ENCODE measurements around the gene TTC27.

DNA sequence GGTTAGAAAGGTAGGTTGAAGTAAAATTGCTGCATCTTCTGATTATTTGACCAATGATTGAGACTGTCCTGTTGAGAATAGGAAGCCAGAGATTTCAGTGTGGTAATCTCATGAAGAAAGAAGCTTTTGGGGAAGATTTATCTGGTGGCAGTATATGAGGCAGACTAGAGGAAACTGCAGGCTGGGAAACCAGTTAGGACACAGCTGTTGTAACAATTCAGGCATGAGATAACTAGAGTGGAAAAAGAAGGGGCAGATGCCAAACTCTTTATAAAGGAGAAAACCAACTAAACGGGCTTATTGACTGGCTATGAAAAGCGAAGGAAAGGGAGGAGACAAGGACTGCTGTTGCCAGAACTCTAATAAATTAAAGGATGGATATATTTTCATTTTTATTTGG lies 155.6 kb downstream of the TTC27 start:
- TF ChIP-seq, protein P1, sequence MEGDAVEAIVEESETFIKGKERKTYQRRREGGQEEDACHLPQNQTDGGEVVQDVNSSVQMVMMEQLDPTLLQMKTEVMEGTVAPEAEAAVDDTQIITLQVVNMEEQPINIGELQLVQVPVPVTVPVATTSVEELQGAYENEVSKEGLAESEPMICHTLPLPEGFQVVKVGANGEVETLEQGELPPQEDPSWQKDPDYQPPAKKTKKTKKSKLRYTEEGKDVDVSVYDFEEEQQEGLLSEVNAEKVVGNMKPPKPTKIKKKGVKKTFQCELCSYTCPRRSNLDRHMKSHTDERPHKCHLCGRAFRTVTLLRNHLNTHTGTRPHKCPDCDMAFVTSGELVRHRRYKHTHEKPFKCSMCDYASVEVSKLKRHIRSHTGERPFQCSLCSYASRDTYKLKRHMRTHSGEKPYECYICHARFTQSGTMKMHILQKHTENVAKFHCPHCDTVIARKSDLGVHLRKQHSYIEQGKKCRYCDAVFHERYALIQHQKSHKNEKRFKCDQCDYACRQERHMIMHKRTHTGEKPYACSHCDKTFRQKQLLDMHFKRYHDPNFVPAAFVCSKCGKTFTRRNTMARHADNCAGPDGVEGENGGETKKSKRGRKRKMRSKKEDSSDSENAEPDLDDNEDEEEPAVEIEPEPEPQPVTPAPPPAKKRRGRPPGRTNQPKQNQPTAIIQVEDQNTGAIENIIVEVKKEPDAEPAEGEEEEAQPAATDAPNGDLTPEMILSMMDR (IDR thresholded peaks at IDR 0.05) = no peak
- TF ChIP-seq POLR2A (IDR thresholded peaks at IDR 0.05) (no peak), POLR2AphosphoS5 (IDR thresholded peaks at IDR 0.05; ENCODE audit: insufficient read depth in 1 of 2, low read depth in 1 of 2) (no peak)
